ENCODE results near the gene FOXB1. TPM values are rescaled to one million over a fixed set of nuclear protein-coding genes. Genes with fewer than 3 reads are reported as not detected.

Gene FOXB1
- total RNA-seq, 1 donor from 2014 or later: 7.3 TPM

DNA sequence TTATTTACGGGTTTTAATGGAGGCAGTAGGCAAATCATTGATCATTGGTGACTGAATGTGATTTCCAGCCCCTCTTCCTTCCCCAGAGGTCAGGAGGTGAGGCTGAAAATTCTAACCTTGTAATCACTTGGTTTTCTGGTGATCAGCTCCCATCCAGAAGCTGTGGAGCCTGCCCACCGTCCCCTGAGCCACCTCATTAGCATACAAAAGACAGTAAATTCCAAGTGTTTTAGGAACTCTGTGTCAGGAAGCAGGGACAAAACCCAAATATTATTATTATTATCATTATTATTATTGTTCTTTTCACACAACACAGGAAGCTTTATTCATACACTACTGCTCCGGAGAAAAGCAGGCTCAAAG, 18.2 kb downstream of the FOXB1 start:
- no peaks in the 10 kb centered on the region for H3K36me3 Mint-ChIP-seq
- no peak for DNase-seq (ENCODE audit: low spot score)
- no peak for TF ChIP-seq EZH2phosphoT487 (IDR thresholded peaks at IDR 0.05)
- TF ChIP-seq, protein P1, sequence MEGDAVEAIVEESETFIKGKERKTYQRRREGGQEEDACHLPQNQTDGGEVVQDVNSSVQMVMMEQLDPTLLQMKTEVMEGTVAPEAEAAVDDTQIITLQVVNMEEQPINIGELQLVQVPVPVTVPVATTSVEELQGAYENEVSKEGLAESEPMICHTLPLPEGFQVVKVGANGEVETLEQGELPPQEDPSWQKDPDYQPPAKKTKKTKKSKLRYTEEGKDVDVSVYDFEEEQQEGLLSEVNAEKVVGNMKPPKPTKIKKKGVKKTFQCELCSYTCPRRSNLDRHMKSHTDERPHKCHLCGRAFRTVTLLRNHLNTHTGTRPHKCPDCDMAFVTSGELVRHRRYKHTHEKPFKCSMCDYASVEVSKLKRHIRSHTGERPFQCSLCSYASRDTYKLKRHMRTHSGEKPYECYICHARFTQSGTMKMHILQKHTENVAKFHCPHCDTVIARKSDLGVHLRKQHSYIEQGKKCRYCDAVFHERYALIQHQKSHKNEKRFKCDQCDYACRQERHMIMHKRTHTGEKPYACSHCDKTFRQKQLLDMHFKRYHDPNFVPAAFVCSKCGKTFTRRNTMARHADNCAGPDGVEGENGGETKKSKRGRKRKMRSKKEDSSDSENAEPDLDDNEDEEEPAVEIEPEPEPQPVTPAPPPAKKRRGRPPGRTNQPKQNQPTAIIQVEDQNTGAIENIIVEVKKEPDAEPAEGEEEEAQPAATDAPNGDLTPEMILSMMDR (IDR thresholded peaks at IDR 0.05): no peak
- no peak for TF ChIP-seq EZH2 (IDR thresholded peaks at IDR 0.05)
- H3K4me3 Mint-ChIP-seq: no peak overlapping the region
- H3K27ac ChIP-seq: no peak overlapping the region
- H3K27me3 Mint-ChIP-seq (ENCODE audit: insufficient read depth, low read depth): peaks cover 5% of the 10 kb centered on the region
- H3K4me3 ChIP-seq: no peak overlapping the region
- no peaks in the 10 kb centered on the region for H4K20me1 ChIP-seq (ENCODE audit: low read depth)
- no peaks in the 10 kb centered on the region for H3K36me3 ChIP-seq
- H3K4me1 Mint-ChIP-seq: peaks cover 12% of the 10 kb centered on the region
- no peaks in the 10 kb centered on the region for H3K79me2 ChIP-seq (ENCODE audit: low read depth)
- peak overlapping the region; percentile 48 for H2AFZ ChIP-seq (replicated peaks)
- no peak overlapping the region for H3K27ac Mint-ChIP-seq
- H3K9me3 ChIP-seq (ENCODE audit: low read depth): no peaks in the 10 kb centered on the region
- H3F3A ChIP-seq (ENCODE audit: low read depth): no peaks in the 10 kb centered on the region
- no peak overlapping the region for H3K4me2 ChIP-seq
- H3K9ac ChIP-seq: no peak overlapping the region
- peaks cover 5% of the 10 kb centered on the region for H3K9me3 Mint-ChIP-seq
- H3K4me1 ChIP-seq: no peaks in the 10 kb centered on the region
- no peaks in the 10 kb centered on the region for H3K27me3 ChIP-seq

DNA sequence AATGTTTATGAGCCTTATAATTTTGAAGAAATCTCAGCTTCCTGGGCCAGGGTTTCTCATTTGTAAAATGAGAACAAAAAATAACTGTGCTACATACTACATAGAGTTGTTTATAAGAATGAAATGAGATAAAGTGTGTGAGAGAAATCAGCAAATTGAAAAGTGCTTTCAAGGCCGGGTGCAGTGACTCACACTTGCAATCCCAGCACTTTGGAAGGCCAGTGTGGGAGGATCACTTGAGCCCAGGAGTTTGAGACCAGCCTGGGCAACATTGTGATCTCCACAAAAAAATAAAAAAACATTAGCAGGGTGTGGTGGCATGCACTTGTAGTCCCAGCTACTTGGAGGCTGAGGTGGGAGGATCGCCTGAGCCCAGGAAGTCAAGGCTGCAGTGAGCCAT, 22.4 kb downstream of the FOXB1 start:
- Histone ChIP-seq H3K79me2 (ENCODE audit: low read depth) (no peaks in the 10 kb centered on the region), H3F3A (ENCODE audit: low read depth) (no peaks in the 10 kb centered on the region), H3K9ac (no peak overlapping the region), H3K36me3 (no peaks in the 10 kb centered on the region), H3K27me3 (no peaks in the 10 kb centered on the region), H3K27ac (no peak overlapping the region), H3K4me1 (no peaks in the 10 kb centered on the region), H3K4me3 (no peak overlapping the region), H3K9me3 (ENCODE audit: low read depth) (no peaks in the 10 kb centered on the region), H3K4me2 (no peak overlapping the region), H4K20me1 (ENCODE audit: low read depth) (no peaks in the 10 kb centered on the region), H2AFZ (replicated peaks) (no peak overlapping the region)
- peaks cover 10% of the 10 kb centered on the region for H3K4me1 Mint-ChIP-seq
- H3K27me3 Mint-ChIP-seq (ENCODE audit: insufficient read depth, low read depth): peaks cover 5% of the 10 kb centered on the region
- no peaks in the 10 kb centered on the region for H3K36me3 Mint-ChIP-seq
- no peak for TF ChIP-seq EZH2 (IDR thresholded peaks at IDR 0.05)
- TF ChIP-seq, protein P1 (IDR thresholded peaks at IDR 0.05): no peak
- no peak for TF ChIP-seq EZH2phosphoT487 (IDR thresholded peaks at IDR 0.05)
- no peaks in the 10 kb centered on the region for H3K9me3 Mint-ChIP-seq
- no peak overlapping the region for H3K27ac Mint-ChIP-seq
- no peak overlapping the region for H3K4me3 Mint-ChIP-seq
- no peak for DNase-seq (ENCODE audit: low spot score)

DNA sequence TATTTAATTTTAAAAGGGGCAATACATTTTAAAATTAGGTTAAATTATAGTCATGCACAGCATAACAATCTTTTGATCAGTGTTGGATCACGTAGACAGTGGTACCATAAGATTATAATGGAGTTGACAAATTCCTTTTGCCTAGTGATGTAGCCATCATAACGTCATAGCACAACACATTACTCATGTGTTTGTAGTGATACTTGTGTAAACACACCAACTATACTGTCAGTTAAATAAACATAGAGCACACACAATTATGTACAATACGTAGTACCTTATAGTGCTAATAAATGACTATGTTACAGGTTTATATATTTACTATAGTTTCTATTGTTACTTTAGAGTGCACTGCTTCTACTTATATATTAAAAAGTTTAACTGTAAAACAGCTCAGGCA, 31.2 kb downstream of the FOXB1 start:
- Histone ChIP-seq H3K4me2 (no peak overlapping the region), H3K27ac (no peak overlapping the region), H3K9me3 (ENCODE audit: low read depth) (no peaks in the 10 kb centered on the region), H3K27me3 (no peaks in the 10 kb centered on the region), H3K79me2 (ENCODE audit: low read depth) (no peaks in the 10 kb centered on the region), H3K4me1 (peaks cover 6% of the 10 kb centered on the region), H3K4me3 (no peak overlapping the region), H3K36me3 (no peaks in the 10 kb centered on the region), H3K9ac (no peak overlapping the region), H4K20me1 (ENCODE audit: low read depth) (no peaks in the 10 kb centered on the region), H3F3A (ENCODE audit: low read depth) (no peaks in the 10 kb centered on the region), H2AFZ (replicated peaks) (no peak overlapping the region)
- H3K4me1 Mint-ChIP-seq: peaks cover 4% of the 10 kb centered on the region
- no peaks in the 10 kb centered on the region for H3K36me3 Mint-ChIP-seq
- no peaks in the 10 kb centered on the region for H3K9me3 Mint-ChIP-seq
- no peak overlapping the region for H3K4me3 Mint-ChIP-seq
- no peak overlapping the region for H3K27ac Mint-ChIP-seq
- H3K27me3 Mint-ChIP-seq (ENCODE audit: insufficient read depth, low read depth): peaks cover 3% of the 10 kb centered on the region
- no peak for DNase-seq (ENCODE audit: low spot score)
- no peak for TF ChIP-seq EZH2phosphoT487 (IDR thresholded peaks at IDR 0.05)
- TF ChIP-seq, protein P1 (IDR thresholded peaks at IDR 0.05): no peak
- TF ChIP-seq EZH2 (IDR thresholded peaks at IDR 0.05): no peak

All from neural progenitor cell (in vitro differentiated cells).